ENCODE results near the gene SYNPO2L.

Gene SYNPO2L

GRCh38 chr10:73641328-73642060 is 14.3 kb downstream of the SYNPO2L start, which contains the start of gene MYOZ1:
MYOZ1 (minus strand) TSS chr10:73641474; CDS start chr10:73640017, 1,457 bp downstream.
- no peak within 1 kb of the TSS for H3K4me3 ChIP-seq (replicated peaks; ENCODE audit: insufficient read depth, low read length)
- no peak within 1 kb of the TSS for H3K27ac ChIP-seq (replicated peaks)
- DNase-seq (ENCODE audit: low read depth in 1 of 2, low spot score in 1 of 2), result no peak
- TF ChIP-seq SPI1 (IDR thresholded peaks at IDR 0.05; ENCODE audit: borderline replicate concordance, low read depth), result peak; percentile 47; the same call in 1 of the 2 replicates
- no peak for TF ChIP-seq CTCF (IDR thresholded peaks at IDR 0.05; ENCODE audit: insufficient read depth, low read length)
- no peaks in the 10 kb centered on the region for H3K27me3 ChIP-seq (ENCODE audit: insufficient read depth, poor library complexity, severe bottlenecking)

- H3K4me3 ChIP-seq (replicated peaks; ENCODE audit: insufficient read depth, low read length), result no peak overlapping the region
- no peak for DNase-seq (ENCODE audit: low read depth in 1 of 2, low spot score in 1 of 2)
These were observed 16.5 kb downstream of the SYNPO2L start for GRCh38 chr10:73639286-73639685.

GRCh38 chr10:73635781-73636180 is 20.0 kb downstream of the SYNPO2L start:
- no peak for TF ChIP-seq CTCF (IDR thresholded peaks at IDR 0.05; ENCODE audit: insufficient read depth, low read length)
- TF ChIP-seq REST (IDR thresholded peaks at IDR 0.05; ENCODE audit: insufficient replicate concordance, low read depth), result no peak
- TF ChIP-seq GABPA (IDR thresholded peaks at IDR 0.05; ENCODE audit: low read depth), result no peak
- no peak for TF ChIP-seq SPI1 (IDR thresholded peaks at IDR 0.05; ENCODE audit: borderline replicate concordance, low read depth)
- TF ChIP-seq POLR2AphosphoS5 (IDR thresholded peaks at IDR 0.05; ENCODE audit: low read depth), result no peak
- Histone ChIP-seq H3K27me3 (ENCODE audit: insufficient read depth, poor library complexity, severe bottlenecking) (no peaks in the 10 kb centered on the region), H3K4me3 (replicated peaks; ENCODE audit: insufficient read depth, low read length) (no peak overlapping the region), H3K27ac (replicated peaks) (no peak overlapping the region)
- DNase-seq (ENCODE audit: low read depth in 1 of 2, low spot score in 1 of 2), result no peak

More at GRCh38 chr10:73639286-73639685, 16.5 kb downstream of the SYNPO2L start:
- Histone ChIP-seq H3K27me3 (ENCODE audit: insufficient read depth, poor library complexity, severe bottlenecking) (no peaks in the 10 kb centered on the region), H3K27ac (replicated peaks) (no peak overlapping the region)
- TF ChIP-seq CTCF (IDR thresholded peaks at IDR 0.05; ENCODE audit: insufficient read depth, low read length) (no peak), POLR2AphosphoS5 (IDR thresholded peaks at IDR 0.05; ENCODE audit: low read depth) (no peak), SPI1 (IDR thresholded peaks at IDR 0.05; ENCODE audit: borderline replicate concordance, low read depth) (no peak), REST (IDR thresholded peaks at IDR 0.05; ENCODE audit: insufficient replicate concordance, low read depth) (no peak), GABPA (IDR thresholded peaks at IDR 0.05; ENCODE audit: low read depth) (no peak)
